AG08395 (cell line): Measurements from ENCODE around the gene TRO.

Source experiments
- DNase-seq: peaks from one replicate; pipeline ENCODE4 v3.0.0; 2012; ENCODE audit warnings: mixed read lengths, low spot score

The TRO gene

GRCh38 chrX:54964766-54965497, 44.3 kb downstream of the TRO start:
- DNase-seq = no peak

DNA sequence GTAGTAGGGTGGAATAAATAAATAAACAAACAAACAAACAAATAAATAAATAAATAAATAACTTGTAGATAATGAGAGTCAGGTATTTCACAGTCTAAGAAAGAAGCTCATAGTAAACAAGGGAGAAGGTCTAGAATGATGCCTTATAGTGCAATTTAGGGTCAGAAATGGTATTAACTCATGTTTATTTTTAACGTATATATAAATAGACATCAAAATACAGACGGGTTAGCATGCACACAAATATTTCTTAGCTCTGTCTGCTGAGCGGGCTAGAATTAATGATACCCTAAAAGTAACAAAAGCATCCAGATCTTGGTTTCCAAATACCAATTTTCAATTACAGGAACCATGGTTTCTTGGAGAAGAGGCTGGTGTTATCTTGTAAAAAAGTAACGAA, 56.8 kb downstream of the TRO start:
- no peak for DNase-seq

DNA sequence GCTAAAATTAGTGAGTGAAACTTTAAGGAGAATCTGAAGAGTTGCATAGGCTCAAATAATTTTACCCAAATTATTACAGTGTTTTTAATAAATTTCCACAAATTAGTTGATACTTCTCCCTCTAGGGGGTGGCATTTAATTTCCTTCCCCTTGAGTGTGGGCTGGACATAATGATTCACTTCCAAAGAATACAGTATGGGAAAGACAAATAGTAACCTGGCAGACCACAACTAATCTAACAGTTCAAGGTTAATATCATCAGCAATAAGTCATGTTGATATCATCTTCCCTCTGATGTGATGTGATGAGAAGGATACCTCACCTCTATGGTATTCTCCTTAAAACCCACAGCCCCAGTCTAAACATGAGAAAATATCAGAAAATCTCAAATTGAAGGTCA, 57.8 kb downstream of the TRO start:
- DNase-seq = no peak

DNA sequence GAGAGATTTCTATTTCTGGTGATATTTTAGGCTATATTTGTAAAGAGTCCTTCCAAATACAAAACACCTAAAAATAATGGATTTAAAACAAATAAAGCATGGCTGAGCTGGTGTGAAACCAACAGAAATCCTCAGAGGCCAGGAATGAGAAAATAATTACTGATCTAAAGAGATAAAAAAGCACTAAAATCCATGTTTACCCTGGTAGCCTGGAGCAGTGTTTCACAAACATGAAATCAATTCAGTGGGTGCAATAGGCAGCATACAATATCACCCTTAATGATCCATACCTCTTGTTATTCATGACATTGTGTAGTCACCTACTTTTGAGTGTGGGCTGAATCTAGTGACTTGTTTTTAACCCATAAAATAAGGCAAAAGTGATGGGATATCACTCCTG, 58.8 kb downstream of the TRO start:
- no peak for DNase-seq

DNA sequence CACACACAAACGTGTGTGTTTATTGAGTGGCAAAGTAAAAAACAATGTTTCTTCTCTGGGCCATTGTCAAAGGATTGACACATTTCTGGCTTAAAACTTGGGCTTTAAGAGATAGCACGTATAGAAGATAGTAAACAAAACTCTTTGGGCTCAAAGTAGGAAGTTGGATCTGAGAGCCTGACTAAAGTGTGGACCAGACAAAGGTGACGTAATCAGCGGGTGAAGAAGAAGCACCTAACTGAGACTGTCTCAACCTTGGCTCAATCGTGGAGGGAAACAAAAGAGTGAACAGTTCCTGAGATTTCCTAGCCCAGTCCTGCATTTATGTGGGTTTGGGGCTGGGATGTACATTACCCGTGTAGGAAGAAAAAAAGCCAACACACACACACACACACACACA, 59.7 kb downstream of the TRO start:
- no peak for DNase-seq
